ENCODE measurements around the gene RBKS. TPM values are rescaled to one million over a fixed set of nuclear protein-coding genes. Genes with fewer than 3 reads are reported as not detected.
A peak's percentile ranks its signal among the peaks of the same experiment; 100 is the strongest.

The RBKS gene
- total and polyA plus RNA-seq, 2 of the 13 experiments (the other 11 are each of a cell fraction or from before 2014, with no cell fraction given), result 7.7 to 8.3 TPM

DNA sequence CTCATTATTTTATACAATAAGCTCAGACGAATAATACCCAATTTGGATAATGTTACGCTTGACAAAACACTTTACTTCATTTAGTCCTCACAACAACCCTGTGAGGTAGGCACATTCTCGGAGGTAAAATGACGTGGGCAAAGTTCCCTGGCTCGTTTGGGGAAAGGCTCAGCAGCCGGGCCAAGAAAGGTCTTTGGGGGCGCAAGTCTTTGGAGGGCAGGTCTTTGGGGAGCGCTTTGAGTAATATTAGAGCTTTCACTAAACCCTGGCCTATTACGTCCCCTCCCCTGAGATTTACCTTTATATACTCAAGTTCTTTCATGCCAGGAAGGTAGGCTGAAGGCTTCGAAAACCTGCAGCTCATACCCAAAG, 427 bp downstream of the RBKS start:
- Histone ChIP-seq H3K4me2 (ENCODE audit: low read depth, low read length) (peak overlapping the region; percentile 85), H4K20me1 (ENCODE audit: insufficient read depth, low read length) (no peaks in the 10 kb centered on the region), H3K9ac (ENCODE audit: insufficient read depth, low read depth, low read length) (peak overlapping the region; percentile 87), H3K27me3 (ENCODE audit: control insufficient read depth in 1 of 2, insufficient read depth in 2 of 2, low read length in 2 of 2) (no peaks in the 10 kb centered on the region; a peak in 1 of 5 replicates), H2AFZ (ENCODE audit: low read length) (peak overlapping the region; percentile 62), H3K36me3 (replicated peaks in 1 of 2; ENCODE audit: control insufficient read depth in 1 of 2, insufficient read depth in 2 of 2, low read length in 2 of 2) (peaks cover 0 to 4% of the 10 kb centered on the region in 2 experiments; a peak in 1 of 5 replicates), H3K27ac (ENCODE audit: extremely low read length, insufficient read depth, low read length) (peak overlapping the region; percentile 93), H3K9me3 (ENCODE audit: low read length) (no peaks in the 10 kb centered on the region), H3K4me1 (ENCODE audit: insufficient read depth, low read length) (peaks cover 34% of the 10 kb centered on the region), H3K79me2 (ENCODE audit: insufficient read depth, low read length) (peaks cover 25% of the 10 kb centered on the region), H3K4me3 (replicated peaks in 1 of 3; ENCODE audit: insufficient read depth in 1 of 3, low read depth in 2 of 3, low read length in 3 of 3) (peak overlapping the region; percentile 92 to 93 (median 93))
- BruUV-seq (replicated peaks), result TSS peak; percentile 80
- FAIRE-seq (no peak), ATAC-seq (peak; percentile 23), DNase-seq (ENCODE audit: low spot score) (no peak)
- ChIA-PET CTCF (ENCODE audit: low intra/inter-chr PET ratio, low total read pairs) (no interaction called here), POLR2A (interaction anchor here (0.6 to 2.7 kb wide), 10 partner anchors 14 to 516 kb away, joined by 3 to 20 read pairs (median 4); no protein-coding TSS in a partner anchor)
- in situ Hi-C loops (cut with HindIII; ENCODE audit: extremely low pct_ligation_motif_present, low pct_unique_long_range_greater_than_20kb), result loop anchor here (10.0 kb wide), 1 partner anchor 515 kb away; no protein-coding TSS in a partner anchor
- intact Hi-C loops (cut with micrococcal nuclease; ENCODE audit: unreplicated experiment), result loop anchor here (1.0 to 10.0 kb wide), 4 partner anchors 38 to 503 kb away; partner anchors contain the start of gene FOSL2
- 2% methylated on average over 10 of the region's 10 CpGs for WGBS (ENCODE audit: low lambda C conversion rate)
- TF ChIP-seq, protein P1, sequence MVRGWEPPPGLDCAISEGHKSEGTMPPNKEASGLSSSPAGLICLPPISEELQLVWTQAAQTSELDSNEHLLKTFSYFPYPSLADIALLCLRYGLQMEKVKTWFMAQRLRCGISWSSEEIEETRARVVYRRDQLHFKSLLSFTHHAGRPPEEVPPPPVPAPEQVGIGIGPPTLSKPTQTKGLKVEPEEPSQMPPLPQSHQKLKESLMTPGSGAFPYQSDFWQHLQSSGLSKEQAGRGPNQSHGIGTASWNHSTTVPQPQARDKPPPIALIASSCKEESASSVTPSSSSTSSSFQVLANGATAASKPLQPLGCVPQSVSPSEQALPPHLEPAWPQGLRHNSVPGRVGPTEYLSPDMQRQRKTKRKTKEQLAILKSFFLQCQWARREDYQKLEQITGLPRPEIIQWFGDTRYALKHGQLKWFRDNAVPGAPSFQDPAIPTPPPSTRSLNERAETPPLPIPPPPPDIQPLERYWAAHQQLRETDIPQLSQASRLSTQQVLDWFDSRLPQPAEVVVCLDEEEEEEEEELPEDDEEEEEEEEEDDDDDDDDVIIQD (CRISPR knock-in tag; IDR thresholded peaks at IDR 0.05; ENCODE audit: low read depth), result no peak
- TF ChIP-seq ZNF296 (CRISPR knock-in tag; conservative IDR thresholded peaks at IDR 0.05) (no peak), RAD51 (IDR thresholded peaks at IDR 0.05; ENCODE audit: borderline replicate concordance) (no peak), KAT8 (CRISPR knock-in tag; IDR thresholded peaks at IDR 0.05) (no peak), KLF12 (CRISPR knock-in tag; IDR thresholded peaks at IDR 0.05; ENCODE audit: borderline replicate concordance) (no peak), ZFP82 (CRISPR knock-in tag; IDR thresholded peaks at IDR 0.05; ENCODE audit: borderline replicate concordance) (0 out of 2 replicates have a peak, but pooled peaks have one; percentile 31), CREB1 (IDR thresholded peaks at IDR 0.05) (0 out of 2 replicates have a peak, but pooled peaks have one; percentile 48), CREB1 (CRISPR knock-in tag; IDR thresholded peaks at IDR 0.05) (peak; percentile 41; the same call in 1 of the 2 replicates), ELF3 (CRISPR knock-in tag; IDR thresholded peaks at IDR 0.05) (no peak), ZNF510 (CRISPR knock-in tag; IDR thresholded peaks at IDR 0.05; ENCODE audit: low read depth) (no peak; the same call in 1 of the 2 replicates), CENPBD1 (CRISPR knock-in tag; IDR thresholded peaks at IDR 0.05; ENCODE audit: borderline replicate concordance, low read depth) (0 out of 2 replicates have a peak, but pooled peaks have one; percentile 29), SNAPC2 (CRISPR knock-in tag; IDR thresholded peaks at IDR 0.05) (no peak), JARID2 (CRISPR knock-in tag; IDR thresholded peaks at IDR 0.05; ENCODE audit: insufficient replicate concordance) (peak; percentile 2), ZNF670 (CRISPR knock-in tag; IDR thresholded peaks at IDR 0.05; ENCODE audit: borderline replicate concordance) (0 out of 2 replicates have a peak, but pooled peaks have one; percentile 58), ZNF503 (CRISPR knock-in tag; IDR thresholded peaks at IDR 0.05) (no peak), HOXA3 (CRISPR knock-in tag; IDR thresholded peaks at IDR 0.05) (no peak), ZEB1 (IDR thresholded peaks at IDR 0.05; ENCODE audit: insufficient replicate concordance, low read depth) (peak; percentile 15), ZBTB21 (CRISPR knock-in tag; IDR thresholded peaks at IDR 0.05) (0 out of 2 replicates have a peak, but pooled peaks have one; percentile 51)

Data from HepG2 (cell line).